NCI-H2107 treated with DMSO at 0.1 percent for 48 hours (cell line): ENCODE data around the gene ZKSCAN1.

ENCODE experiments used
- DNase-seq: peaks from one replicate; lab custom pipeline; 2025; ENCODE audit not compliant: unreplicated experiment; lab: John Stamatoyannopoulos, UW

ZKSCAN1 gene

GRCh38 chr7:100079024-100079560 is 63.7 kb downstream of the ZKSCAN1 start:
- no peak for DNase-seq

GRCh38 chr7:100080907-100081534 is 65.6 kb downstream of the ZKSCAN1 start:
- no peak for DNase-seq

GRCh38 chr7:100081535-100082102 is 66.2 kb downstream of the ZKSCAN1 start, which contains the start of gene ZNF3:
Gene ZNF3, minus strand, starts transcription at chr7:100081723. Its CDS starts 4,366 bp downstream, at chr7:100077357.
- DNase-seq: peak; percentile 97

- no peak for DNase-seq
Measured at GRCh38 chr7:100082978-100083377, 67.6 kb downstream of the ZKSCAN1 start.

- DNase-seq: no peak
Measured at GRCh38 chr7:100085515-100085914, 70.1 kb downstream of the ZKSCAN1 start.

- DNase-seq: no peak
Measured at GRCh38 chr7:100087055-100087750, 71.8 kb downstream of the ZKSCAN1 start.

GRCh38 chr7:100088095-100088620 is 72.8 kb downstream of the ZKSCAN1 start:
- DNase-seq: no peak

- DNase-seq: no peak
Measured at GRCh38 chr7:100088621-100089457, 73.4 kb downstream of the ZKSCAN1 start, which contains the start of gene COPS6. Gene COPS6, plus strand, starts transcription at chr7:100088969. Its CDS starts 22 bp downstream, at chr7:100088991.

GRCh38 chr7:100089458-100090196 is 74.2 kb downstream of the ZKSCAN1 start:
- DNase-seq: no peak

GRCh38 chr7:100090527-100091410 is 75.4 kb downstream of the ZKSCAN1 start:
- no peak for DNase-seq
